ENCODE data around the gene SCN4B.

The SCN4B gene

GRCh38 chr11:118128310-118128709, 24.3 kb downstream of the SCN4B start:
- no peak for DNase-seq

GRCh38 chr11:118126082-118126838, 26.4 kb downstream of the SCN4B start:
- DNase-seq, result no peak

- no peak for DNase-seq
Observed at GRCh38 chr11:118124929-118125535, 27.6 kb downstream of the SCN4B start.

GRCh38 chr11:118120793-118121192, 31.8 kb downstream of the SCN4B start:
- no peak for DNase-seq

GRCh38 chr11:118117790-118118601, 34.6 kb downstream of the SCN4B start:
- no peak for DNase-seq

- no peak for DNase-seq
Observed at GRCh38 chr11:118115048-118115447, 37.6 kb downstream of the SCN4B start.

GRCh38 chr11:118114266-118114665, 38.4 kb downstream of the SCN4B start:
- no peak for DNase-seq

GRCh38 chr11:118112711-118113430, 39.8 kb downstream of the SCN4B start:
- DNase-seq, result no peak

GRCh38 chr11:118111744-118112035, 40.9 kb downstream of the SCN4B start:
- DNase-seq, result no peak

GRCh38 chr11:118111019-118111743, 41.4 kb downstream of the SCN4B start:
- no peak for DNase-seq

- DNase-seq, result no peak
Observed at GRCh38 chr11:118109231-118109630, 43.4 kb downstream of the SCN4B start.

GRCh38 chr11:118108513-118108912, 44.1 kb downstream of the SCN4B start:
- DNase-seq, result no peak

- DNase-seq, result no peak
Observed at GRCh38 chr11:118106789-118107335, 45.8 kb downstream of the SCN4B start.

GRCh38 chr11:118105657-118106305, 46.8 kb downstream of the SCN4B start:
- no peak for DNase-seq

GRCh38 chr11:118104491-118104890, 48.1 kb downstream of the SCN4B start:
- DNase-seq, result no peak

GRCh38 chr11:118102721-118103261, 49.8 kb downstream of the SCN4B start:
- DNase-seq, result no peak

- DNase-seq, result no peak
Observed at GRCh38 chr11:118100691-118101232, 51.9 kb downstream of the SCN4B start.

- no peak for DNase-seq
Observed at GRCh38 chr11:118099838-118100556, 52.6 kb downstream of the SCN4B start.

- DNase-seq, result no peak
Observed at GRCh38 chr11:118098996-118099837, 53.4 kb downstream of the SCN4B start.

GRCh38 chr11:118095967-118096367, 56.7 kb downstream of the SCN4B start:
- DNase-seq, result no peak

Measured in stimulated activated naive CD4-positive, alpha-beta T cell treated with Interleukin-2 at 50 U/mL for 16 hours (primary cell).